SU-DHL-6 (cell line): ENCODE results near the gene MYOC.

Experiments
- H2AFZ ChIP-seq: fragments of 200-600 bp; sonication (generic); 2 replicates; pipeline ENCODE4 v1.6.1; 2014; ENCODE audit warnings: low read depth, mild to moderate bottlenecking, moderate library complexity, mixed read lengths, antibody characterized with exemption, low read length; ENCODE audit not compliant: severe bottlenecking
- H3F3A ChIP-seq: fragments of 200-600 bp; shearing (Covaris generic); 2 replicates; pipeline ENCODE4 v1.6.0; 2016; ENCODE audit warnings: antibody characterized with exemption, mild to moderate bottlenecking; ENCODE audit not compliant: insufficient read depth
- H3K27ac ChIP-seq: fragments of 200-600 bp; sonication (generic); 2 replicates; pipeline ENCODE4 v1.5.1; 2016; ENCODE audit warnings: low read depth, mild to moderate bottlenecking, low read length, moderate library complexity, mixed read lengths
- H3K27me3 ChIP-seq: fragments of 200-600 bp; sonication (generic), shearing (Covaris generic); 2 replicates; pipeline ENCODE4 v1.6.0; 2014; ENCODE audit warnings: mild to moderate bottlenecking, low read length
- H3K36me3 ChIP-seq: fragments of 200-600 bp; sonication (generic); 2 replicates; pipeline ENCODE4 v1.6.1; 2014; ENCODE audit warnings: mild to moderate bottlenecking, low read length, mixed read lengths
- H3K4me2 ChIP-seq: fragments of 300-600, 200-600 bp; shearing (Covaris generic), sonication (generic); 2 replicates; pipeline ENCODE4 v1.6.0; 2014; ENCODE audit warnings: low read length, low read depth, mild to moderate bottlenecking; ENCODE audit not compliant: poor library complexity, severe bottlenecking
- H3K4me3 ChIP-seq: fragments of 200-600 bp; sonication (generic); 2 replicates; pipeline ENCODE4 v1.5.1; 2014; ENCODE audit warnings: antibody characterized with exemption, low read length, mild to moderate bottlenecking, mixed read lengths; ENCODE audit not compliant: insufficient read depth, poor library complexity, severe bottlenecking
- H3K79me2 ChIP-seq: fragments of 200-600 bp; sonication (generic); 2 replicates; pipeline ENCODE4 v1.6.1; 2014; ENCODE audit warnings: mild to moderate bottlenecking, low read length, moderate library complexity; ENCODE audit not compliant: insufficient read depth
- H3K9ac ChIP-seq: fragments of 200-600 bp; sonication (generic); 2 replicates; pipeline ENCODE4 v1.7.0; 2014; ENCODE audit warnings: mild to moderate bottlenecking, low read length
- H3K9me2 ChIP-seq: fragments of 200-600 bp; sonication (generic); replicated peaks from 2 replicates; pipeline ENCODE4 v1.6.1; 2014; ENCODE audit warnings: low read length; ENCODE audit not compliant: insufficient read depth
- H3K9me3 ChIP-seq: fragments of 200-600 bp; sonication (generic); 2 replicates; pipeline ENCODE4 v1.6.1; 2014; ENCODE audit warnings: low read length, mixed read lengths; ENCODE audit not compliant: insufficient read depth
- H4K20me1 ChIP-seq: fragments of 200-600 bp; sonication (generic); 2 replicates; pipeline ENCODE4 v1.6.1; 2014; ENCODE audit warnings: low read depth, mild to moderate bottlenecking, antibody characterized with exemption, low read length, moderate library complexity, mixed read lengths
- EZH2phosphoT487 ChIP-seq: fragments of 200-600 bp; sonication (generic), shearing (Covaris generic); conservative IDR thresholded peaks from 2 replicates; pipeline ENCODE4 v1.6.1; 2018; ENCODE audit warnings: mild to moderate bottlenecking, antibody characterized with exemption, low read length, moderate library complexity, mixed read lengths
- TF ChIP-seq, protein P1 (sequence below): fragments of 200-600 bp; sonication (generic); IDR thresholded peaks from one replicate; pipeline ENCODE4 v1.5.1; 2017; ENCODE audit warnings: antibody characterized with exemption, mild to moderate bottlenecking, low read length, moderate library complexity; ENCODE audit not compliant: insufficient read depth, poor library complexity, severe bottlenecking

The MYOC gene

GRCh38 chr1:171625225-171625624, 27.3 kb downstream of the MYOC start:
- Histone ChIP-seq H3K9me3 (no peaks in the 10 kb centered on the region), H3K27me3 (no peaks in the 10 kb centered on the region), H3K9me2 (no peaks in the 10 kb centered on the region), H3K4me2 (no peak overlapping the region), H4K20me1 (no peaks in the 10 kb centered on the region), H3K27ac (no peak overlapping the region), H2AFZ (no peak overlapping the region), H3K4me3 (no peak overlapping the region), H3K79me2 (no peaks in the 10 kb centered on the region), H3F3A (no peaks in the 10 kb centered on the region), H3K36me3 (no peaks in the 10 kb centered on the region), H3K9ac (no peak overlapping the region)
- no peak for TF ChIP-seq EZH2phosphoT487
- TF ChIP-seq, protein P1, sequence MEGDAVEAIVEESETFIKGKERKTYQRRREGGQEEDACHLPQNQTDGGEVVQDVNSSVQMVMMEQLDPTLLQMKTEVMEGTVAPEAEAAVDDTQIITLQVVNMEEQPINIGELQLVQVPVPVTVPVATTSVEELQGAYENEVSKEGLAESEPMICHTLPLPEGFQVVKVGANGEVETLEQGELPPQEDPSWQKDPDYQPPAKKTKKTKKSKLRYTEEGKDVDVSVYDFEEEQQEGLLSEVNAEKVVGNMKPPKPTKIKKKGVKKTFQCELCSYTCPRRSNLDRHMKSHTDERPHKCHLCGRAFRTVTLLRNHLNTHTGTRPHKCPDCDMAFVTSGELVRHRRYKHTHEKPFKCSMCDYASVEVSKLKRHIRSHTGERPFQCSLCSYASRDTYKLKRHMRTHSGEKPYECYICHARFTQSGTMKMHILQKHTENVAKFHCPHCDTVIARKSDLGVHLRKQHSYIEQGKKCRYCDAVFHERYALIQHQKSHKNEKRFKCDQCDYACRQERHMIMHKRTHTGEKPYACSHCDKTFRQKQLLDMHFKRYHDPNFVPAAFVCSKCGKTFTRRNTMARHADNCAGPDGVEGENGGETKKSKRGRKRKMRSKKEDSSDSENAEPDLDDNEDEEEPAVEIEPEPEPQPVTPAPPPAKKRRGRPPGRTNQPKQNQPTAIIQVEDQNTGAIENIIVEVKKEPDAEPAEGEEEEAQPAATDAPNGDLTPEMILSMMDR, result no peak

DNA sequence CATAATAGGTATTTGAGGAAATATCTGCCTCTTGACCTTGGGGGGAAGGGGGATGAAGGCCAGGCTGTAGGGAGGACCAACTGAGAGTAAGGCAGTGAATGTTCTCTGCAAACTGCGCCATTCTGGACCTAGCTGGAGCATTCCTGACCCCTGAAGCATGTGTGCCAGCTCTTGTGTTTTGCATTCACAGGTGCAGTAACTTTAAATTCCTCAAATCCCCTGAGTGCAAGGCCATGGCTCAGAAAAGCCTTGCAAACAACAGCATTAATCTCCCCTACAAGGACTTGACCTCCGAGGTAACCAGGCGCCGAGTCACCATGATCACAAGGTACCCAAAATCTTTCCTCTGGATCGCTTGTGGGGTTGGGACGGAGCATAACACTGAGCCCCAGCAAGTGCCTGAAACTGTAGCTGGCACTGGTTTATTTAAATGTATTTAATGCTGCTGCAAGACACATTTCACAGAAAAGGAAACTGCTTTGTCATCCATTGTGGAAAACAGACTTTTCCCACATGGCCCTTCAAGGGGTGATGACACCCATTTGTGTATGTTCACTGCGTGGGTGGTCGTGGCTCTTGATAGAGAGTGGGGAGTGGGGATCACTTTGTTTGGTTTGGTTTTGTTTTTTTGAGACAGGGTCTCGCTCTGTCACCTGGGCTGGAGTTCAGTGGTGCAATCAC, 28.7 kb downstream of the MYOC start:
- no peaks in the 10 kb centered on the region for H3K27me3 ChIP-seq
- no peaks in the 10 kb centered on the region for H3K79me2 ChIP-seq
- no peak overlapping the region for H3K4me3 ChIP-seq
- no peaks in the 10 kb centered on the region for H3K9me2 ChIP-seq
- no peaks in the 10 kb centered on the region for H3K9me3 ChIP-seq
- no peak overlapping the region for H2AFZ ChIP-seq
- H4K20me1 ChIP-seq, result no peaks in the 10 kb centered on the region
- H3K9ac ChIP-seq, result no peak overlapping the region
- TF ChIP-seq EZH2phosphoT487, result no peak
- TF ChIP-seq, protein P1, result no peak
- H3K27ac ChIP-seq, result no peak overlapping the region
- H3K36me3 ChIP-seq, result no peaks in the 10 kb centered on the region
- no peak overlapping the region for H3K4me2 ChIP-seq
- H3F3A ChIP-seq, result no peaks in the 10 kb centered on the region

GRCh38 chr1:171622152-171622462, 30.4 kb downstream of the MYOC start, which contains the start of gene MYOCOS:
MYOCOS (plus strand) TSS chr1:171622243; CDS start chr1:171623884, 1,641 bp downstream.
- Histone ChIP-seq H3K36me3 (no peaks in the 10 kb centered on the region), H4K20me1 (no peaks in the 10 kb centered on the region), H2AFZ (no peak within 1 kb of the TSS), H3K79me2 (no peaks in the 10 kb centered on the region), H3F3A (no peaks in the 10 kb centered on the region), H3K9ac (no peak within 1 kb of the TSS), H3K27me3 (no peaks in the 10 kb centered on the region), H3K9me3 (no peaks in the 10 kb centered on the region), H3K9me2 (no peaks in the 10 kb centered on the region), H3K4me3 (no peak within 1 kb of the TSS), H3K4me2 (no peak within 1 kb of the TSS), H3K27ac (no peak within 1 kb of the TSS)
- no peak for TF ChIP-seq EZH2phosphoT487
- TF ChIP-seq, protein P1, result no peak
